Suprapubic skin (tissue), 4 donors: Measurements from ENCODE around the gene CYP2W1. TPM values are rescaled to one million over a fixed set of nuclear protein-coding genes. Genes with fewer than 3 reads are reported as not detected.

Experiments
- DNase-seq, 2 donors: peaks; one replicate each; pipeline ENCODE4 v3.0.0-alpha.2; 2019; ENCODE audit warnings: low spot score in 2 of 2
- H3K27ac ChIP-seq: fragments of 200-600 bp; sonication (generic); one replicate; pipeline ENCODE4 v1.5.1; 2019
- H3K27me3 ChIP-seq: fragments of 200-600 bp; sonication (generic); one replicate; pipeline ENCODE4 v1.5.1; 2019
- H3K36me3 ChIP-seq: fragments of 200-600 bp; sonication (generic); one replicate; pipeline ENCODE4 v1.5.1; 2019
- H3K4me1 ChIP-seq: fragments of 200-600 bp; sonication (generic); one replicate; pipeline ENCODE4 v1.5.1; 2019
- H3K4me3 ChIP-seq: fragments of 200-600 bp; sonication (generic); one replicate; pipeline ENCODE4 v1.5.1; 2019; ENCODE audit warnings: mild to moderate bottlenecking
- H3K9me3 ChIP-seq: fragments of 200-600 bp; sonication (generic); one replicate; pipeline ENCODE4 v1.5.1; 2019
- CTCF ChIP-seq, 2 donors: fragments of 200-600 bp in 1 of 2; fragments of 450-650 bp in 1 of 2; sonication (generic) in 1 of 2; IDR thresholded peaks; one replicate each; pipeline ENCODE4 v1.5.1; 2016 to 2019; ENCODE audit warnings: antibody characterized with exemption in 2 of 2, mild to moderate bottlenecking in 1 of 2, moderate library complexity in 1 of 2
- EP300 ChIP-seq: sonication (generic); formaldehyde crosslinking; IDR thresholded peaks from one replicate; pipeline ENCODE4 v1.6.1; 2017; ENCODE audit warnings: antibody characterized with exemption
- POLR2A ChIP-seq, 2 donors: fragments of 450-650 bp; IDR thresholded peaks; one replicate each; pipeline ENCODE4 v1.6.1; 2017; ENCODE audit warnings: antibody characterized with exemption in 2 of 2, mild to moderate bottlenecking in 2 of 2, moderate library complexity in 2 of 2
- POLR2AphosphoS5 ChIP-seq, 3 donors: sonication (generic); formaldehyde crosslinking; IDR thresholded peaks; one replicate each; pipeline ENCODE4 v1.6.1; 2017; ENCODE audit warnings: antibody characterized with exemption in 3 of 3
- WGBS: methylation state at CpG from one replicate; pipeline ENCODE4 v1.1.5; 2018; 5-methylcytosine and 5-hydroxymethylcytosine counted together
- total RNA-seq, 4 donors: library from RNA; depleted of rRNA; stranded (reverse); fragments of >200 nt; gene quantifications; one replicate each; pipeline ENCODE4 v1.1.0, GENCODE V29; 2016

Gene CYP2W1
- total RNA-seq, 4 donors from 2014 or later = 13.3 to 20.8 (median 15.4) TPM

GRCh38 chr7:1004018-1004852 is 21.3 kb downstream of the CYP2W1 start:
- Histone ChIP-seq H3K4me3 (no peak overlapping the region), H3K4me1 (peaks cover 4% of the 10 kb centered on the region), H3K27me3 (no peaks in the 10 kb centered on the region), H3K36me3 (peaks cover 30% of the 10 kb centered on the region), H3K27ac (no peak overlapping the region), H3K9me3 (no peaks in the 10 kb centered on the region)
- 88% methylated on average over 32 of the region's 32 CpGs for WGBS
- TF ChIP-seq CTCF (IDR thresholded peaks at IDR 0.05) = no peak
- TF ChIP-seq EP300 = no peak
- DNase-seq = no peak

- Histone ChIP-seq H3K36me3 (peaks cover 27% of the 10 kb centered on the region), H3K27ac (no peak overlapping the region), H3K4me1 (peaks cover 4% of the 10 kb centered on the region), H3K9me3 (no peaks in the 10 kb centered on the region), H3K4me3 (no peak overlapping the region), H3K27me3 (no peaks in the 10 kb centered on the region)
- DNase-seq = no peak
- TF ChIP-seq CTCF (IDR thresholded peaks at IDR 0.05) (no peak), POLR2A (IDR thresholded peaks at IDR 0.05) (no peak), POLR2AphosphoS5 (IDR thresholded peaks at IDR 0.05) (no peak), EP300 (no peak)
- 94% methylated on average over 16 of the region's 21 CpGs for WGBS
These were observed 22.3 kb downstream of the CYP2W1 start for GRCh38 chr7:1005303-1005702.

GRCh38 chr7:1007901-1008300 is 24.9 kb downstream of the CYP2W1 start:
- TF ChIP-seq POLR2AphosphoS5 (IDR thresholded peaks at IDR 0.05) (no peak), CTCF (IDR thresholded peaks at IDR 0.05) (no peak), POLR2A (IDR thresholded peaks at IDR 0.05) (no peak), EP300 (no peak)
- Histone ChIP-seq H3K4me1 (peaks cover 17% of the 10 kb centered on the region), H3K4me3 (no peak overlapping the region), H3K27ac (no peak overlapping the region), H3K27me3 (no peaks in the 10 kb centered on the region), H3K36me3 (peaks cover 24% of the 10 kb centered on the region), H3K9me3 (no peaks in the 10 kb centered on the region)
- WGBS = 70% methylated on average over 15 of the region's 15 CpGs
- DNase-seq = no peak

GRCh38 chr7:1008733-1009363 is 25.9 kb downstream of the CYP2W1 start:
- TF ChIP-seq CTCF (IDR thresholded peaks at IDR 0.05) (no peak), POLR2A (IDR thresholded peaks at IDR 0.05) (no peak), POLR2AphosphoS5 (IDR thresholded peaks at IDR 0.05) (no peak), EP300 (no peak)
- Histone ChIP-seq H3K27ac (no peak overlapping the region), H3K9me3 (no peaks in the 10 kb centered on the region), H3K4me1 (peaks cover 25% of the 10 kb centered on the region), H3K4me3 (no peak overlapping the region), H3K36me3 (peaks cover 24% of the 10 kb centered on the region), H3K27me3 (no peaks in the 10 kb centered on the region)
- 95% methylated on average over 31 of the region's 37 CpGs for WGBS
- no peak for DNase-seq

- H3K27me3 ChIP-seq = no peaks in the 10 kb centered on the region
- TF ChIP-seq CTCF (IDR thresholded peaks at IDR 0.05) = no peak
- no peak for TF ChIP-seq POLR2AphosphoS5 (IDR thresholded peaks at IDR 0.05)
- H3K36me3 ChIP-seq = peaks cover 24% of the 10 kb centered on the region
- no peak overlapping the region for H3K27ac ChIP-seq
- H3K9me3 ChIP-seq = no peaks in the 10 kb centered on the region
- peaks cover 33% of the 10 kb centered on the region for H3K4me1 ChIP-seq
- H3K4me3 ChIP-seq = no peak overlapping the region
- 93% methylated on average over 12 of the region's 22 CpGs for WGBS
- no peak for DNase-seq
These were observed 26.8 kb downstream of the CYP2W1 start for GRCh38 chr7:1009747-1010146.
